K562 (cell line): Measurements from ENCODE around the gene FUCA2. TPM values are rescaled to one million over a fixed set of nuclear protein-coding genes. Genes with fewer than 3 reads are reported as not detected.

ENCODE experiments used
- ATAC-seq: fragments of 200-7000 bp; cut with Tn5 transposase; 3 replicates; pipeline ENCODE4 v1.9.1; 2020; ENCODE audit warnings: moderate library complexity
- BruUV-seq: library from RNA; stranded (reverse); fragments of 400-500 nt; replicated peaks from 2 replicates; lab custom pipeline; 2021; lab: Mats Ljungman, UMichigan
- CTCF ChIA-PET: fragments of 300-600 bp; formaldehyde crosslinking; extraction: SDS; loops from one replicate; lab custom pipeline; 2021; ENCODE audit warnings: low intra/inter-chr PET ratio; lab: Yijun Ruan, JAX
- POLR2A ChIA-PET: fragments of 300-600, 350-650 bp; sonication (Branson Sonifier 250); formaldehyde crosslinking; extraction: SDS; loops from one replicate; lab custom pipeline; 2021; ENCODE audit warnings: antibody characterized with exemption, inconsistent platforms; lab: Yijun Ruan, JAX
- DNase-seq, 4 experiments: peaks; one replicate each; pipeline versions ENCODE4 v3.0.0 to v3.0.0-alpha.2; 2011 to 2018; ENCODE audit warnings: low spot score in 3 of 4, mixed read lengths in 3 of 4; ENCODE audit errors: extremely low read depth in 1 of 4
- FAIRE-seq: peaks from 2 replicates; lab custom pipeline; 2011; peaks lifted over from hg19 to GRCh38; lab: Jason Lieb, UNC
- H2AFZ ChIP-seq: 2 replicates; pipeline ENCODE4 v1.6.0; 2011; ENCODE audit warnings: low read depth, low read length, control low read depth, inconsistent platforms
- H3K27ac ChIP-seq: fragments of 200-600 bp; 3 replicates; pipeline ENCODE4 v1.8.0; 2011; ENCODE audit warnings: low read depth, mild to moderate bottlenecking, control low read depth, inconsistent platforms, low read length, moderate library complexity, mixed read lengths; ENCODE audit errors: extremely low read depth
- H3K27me3 ChIP-seq, 2 experiments: fragments of 300-600 bp in 1 of 2; 2 replicates in 1 of 2; 3 replicates in 1 of 2; pipeline versions ENCODE4 v1.6.0 to v1.8.0; 2011; ENCODE audit warnings: inconsistent platforms in 2 of 2, low read length in 2 of 2, mild to moderate bottlenecking in 1 of 2, mixed read lengths in 1 of 2, moderate library complexity in 1 of 2; ENCODE audit not compliant: control insufficient read depth in 2 of 2, insufficient read depth in 2 of 2
- H3K36me3 ChIP-seq: fragments of 300-600 bp; 3 replicates; pipeline ENCODE4 v1.8.0; 2011; ENCODE audit warnings: mild to moderate bottlenecking, low read length, inconsistent platforms; ENCODE audit not compliant: control insufficient read depth, insufficient read depth
- H3K4me1 ChIP-seq, 2 experiments: fragments of 200-600 bp in 1 of 2; replicated peaks in 1 of 2; 2 replicates in 1 of 2; 3 replicates in 1 of 2; pipeline versions ENCODE4 v1.5.1 to v1.8.0; 2011; ENCODE audit warnings: inconsistent platforms in 2 of 2, low read length in 2 of 2, mild to moderate bottlenecking in 1 of 2, mixed read lengths in 1 of 2, moderate library complexity in 1 of 2; ENCODE audit not compliant: control insufficient read depth in 2 of 2, insufficient read depth in 2 of 2
- H3K4me2 ChIP-seq: 2 replicates; pipeline ENCODE4 v1.6.1; 2011; ENCODE audit warnings: low read length, control low read depth, inconsistent platforms, mixed read lengths; ENCODE audit not compliant: insufficient read depth
- H3K4me3 ChIP-seq: fragments of 200-600 bp; sonication (generic), shearing (Covaris generic); 2 replicates; pipeline ENCODE4 v1.5.1; 2016; ENCODE audit warnings: control low read depth, inconsistent platforms
- H3K79me2 ChIP-seq: fragments of 200-600 bp; 3 replicates; pipeline ENCODE4 v1.8.0; 2011; ENCODE audit warnings: low read length, inconsistent platforms; ENCODE audit not compliant: control insufficient read depth, insufficient read depth
- H3K9ac ChIP-seq, 2 experiments: 2 replicates each; pipeline versions ENCODE4 v1.6.0 to v1.6.1; 2011; ENCODE audit warnings: low read depth in 2 of 2, low read length in 2 of 2, control low read depth in 1 of 2, inconsistent platforms in 1 of 2, mild to moderate bottlenecking in 1 of 2, mixed read lengths in 1 of 2; ENCODE audit not compliant: insufficient read depth in 1 of 2
- H3K9me1 ChIP-seq: one replicate; pipeline ENCODE4 v1.6.0; 2011; ENCODE audit warnings: inconsistent platforms, mild to moderate bottlenecking, low read length, moderate library complexity; ENCODE audit not compliant: control insufficient read depth, insufficient read depth
- H3K9me3 ChIP-seq: replicated peaks from 2 replicates; pipeline ENCODE4 v1.5.1; 2011; ENCODE audit warnings: low read depth, low read length, inconsistent platforms; ENCODE audit not compliant: control insufficient read depth, insufficient read depth
- H4K20me1 ChIP-seq: replicated peaks from 2 replicates; pipeline ENCODE4 v1.6.1; 2011; ENCODE audit warnings: low read length, inconsistent platforms, mixed read lengths; ENCODE audit not compliant: control insufficient read depth, insufficient read depth
- CEBPG ChIP-seq, 3 experiments: fragments of 200-800 bp in 1 of 3; sonication (Bioruptor generic) in 1 of 3; sonication (generic) in 1 of 3; formaldehyde crosslinking in 1 of 3; IDR thresholded peaks in 2 of 3; conservative IDR thresholded peaks in 1 of 3; 2 replicates each; pipeline versions ENCODE4 v1.6.1 to v1.8.0; 2016 to 2022; ENCODE audit warnings: missing compliant biosample characterization in 2 of 3, missing genetic modification characterization in 2 of 3, mild to moderate bottlenecking in 1 of 3, missing genetic modification reagents in 1 of 3
- CEBPZ ChIP-seq: fragments of 150-350 bp; IDR thresholded peaks from 2 replicates; pipeline ENCODE4 v1.6.1; 2014; ENCODE audit warnings: low read depth, mild to moderate bottlenecking, low read length, borderline replicate concordance
- DPF2 ChIP-seq: fragments of 450-650 bp; IDR thresholded peaks from 2 replicates; pipeline ENCODE4 v1.6.1; 2016
- SP1 ChIP-seq: sonication (generic); formaldehyde crosslinking; IDR thresholded peaks from 2 replicates; pipeline ENCODE4 v1.8.1; 2022; ENCODE audit warnings: mild to moderate bottlenecking, missing genetic modification reagents
- ZNF766 ChIP-seq: fragments of 200-800 bp; sonication (Bioruptor generic); conservative IDR thresholded peaks from 2 replicates; pipeline ENCODE4 v1.6.1; 2016; ENCODE audit warnings: missing genetic modification characterization, missing compliant biosample characterization
- WGBS: fragments of 100-300 bp; shearing (Covaris generic); methylation state at CpG from one replicate; pipeline ENCODE4 v1.1.6; 2016; ENCODE audit warnings: low coverage, mixed read lengths; ENCODE audit not compliant: insufficient coverage; ENCODE audit errors: missing lambda C conversion rate; 5-methylcytosine and 5-hydroxymethylcytosine counted together
- in situ Hi-C: fragments of 300-500 bp; cut with MboI; formaldehyde crosslinking; loops from 4 replicates; pipeline ENCODE4 v1.15.0; 2018; ENCODE audit warnings: inconsistent platforms, mixed read lengths
- intact Hi-C: fragments of 100-400 bp; cut with micrococcal nuclease; formaldehyde crosslinking; loops from 2 replicates; pipeline ENCODE4 v1.14.2; 2022
- polyA plus RNA-seq, 8 experiments: library from polyadenylated mRNA; depleted of rRNA in 4 of 8; stranded (reverse) in 5 of 8; unstranded in 3 of 8; fragments of >200 nt; fragmentation: Nextera tagmentation in 2 of 8; fragmentation: Illumina TruSeq in 1 of 8; extraction: Ambion mirVana in 2 of 8; extraction: Trizol in 1 of 8; gene quantifications; 2 replicates each; pipeline versions ENCODE4 v1.2.1 to v1.2.3, GENCODE V29; 2011 to 2014; ENCODE audit warnings: inconsistent platforms in 1 of 8, missing spikeins in 1 of 8
- total RNA-seq, 7 experiments: library from RNA; depleted of rRNA in 6 of 7; stranded (reverse); fragments of >200 nt in 6 of 7; fragmentation: Illumina TruSeq in 2 of 7; extraction: Trizol in 2 of 7; gene quantifications; 2 replicates each; pipeline versions ENCODE4 v1.2.1 to v1.2.3, GENCODE V29; 2011 to 2021; ENCODE audit warnings: low replicate concordance in 1 of 7

FUCA2 gene
- total and polyA plus RNA-seq, 9 of the 15 experiments (the other 6 are each of a cell fraction or from before 2014, with no cell fraction given) = 20.6 to 112 (median 79.3) TPM

GRCh38 chr6:143507358-143508145, 4.0 kb downstream of the FUCA2 start (continued):
- no peak for TF ChIP-seq CEBPZ
- no peak for TF ChIP-seq DPF2
- no peak for TF ChIP-seq ZNF766 (CRISPR knock-in tag)

DNA sequence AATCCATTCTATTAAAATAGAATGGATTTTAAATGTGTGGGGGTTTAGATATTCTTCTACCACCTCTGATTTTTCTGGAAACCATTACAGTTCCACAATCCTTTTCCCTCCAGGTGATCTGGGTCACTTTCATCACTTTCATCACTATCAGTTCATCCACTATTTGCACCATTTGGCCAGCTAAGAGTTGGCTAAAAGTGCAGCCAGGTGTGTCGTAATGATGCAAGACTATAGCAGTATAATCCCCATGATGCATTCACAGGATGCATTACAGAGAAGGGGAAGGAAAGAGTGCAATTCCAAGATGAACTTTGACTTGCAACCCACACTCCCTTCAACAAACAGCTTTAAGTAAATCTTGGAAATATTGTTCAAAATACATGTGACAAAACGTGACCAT, 4.9 kb downstream of the FUCA2 start:
- H4K20me1 ChIP-seq = 0 out of 2 replicates have a peak, but pooled peaks cover 3% of the 10 kb centered on the region
- WGBS = 90% methylated on average over 2 of the region's 2 CpGs
- no peak for FAIRE-seq
- BruUV-seq = no TSS peak
- DNase-seq = no peak
- H3K27me3 ChIP-seq = no peaks in the 10 kb centered on the region
- TF ChIP-seq SP1 (CRISPR knock-in tag) = no peak
- no peak for TF ChIP-seq CEBPG (CRISPR knock-in tag; IDR thresholded peaks at IDR 0.05)
- peak in 1 of 2 experiments; percentile 38; a peak in 1 of 4 replicates for TF ChIP-seq CEBPG (tag; conservative IDR thresholded peaks at IDR 0.05 in 1 of 2, IDR thresholded peaks at IDR 0.05 in 1 of 2)
- H3K79me2 ChIP-seq = peaks cover 45% of the 10 kb centered on the region
- intact Hi-C loops = no loop called here
- ATAC-seq = no peak
- ChIA-PET POLR2A (interaction anchor here (0.6 to 0.9 kb wide), 3 partner anchors 15 to 1351 kb away, joined by 3 to 4 read pairs (median 3); no protein-coding TSS in a partner anchor), CTCF (no interaction called here)
- peaks cover 81% of the 10 kb centered on the region for H3K36me3 ChIP-seq
- no peaks in the 10 kb centered on the region for H3K9me3 ChIP-seq
- no peak overlapping the region for H3K4me3 ChIP-seq
- no peak overlapping the region for H3K9ac ChIP-seq
- no peak overlapping the region for H3K27ac ChIP-seq
- H3K4me2 ChIP-seq = no peak overlapping the region
- no peaks in the 10 kb centered on the region for H3K9me1 ChIP-seq
- no peak overlapping the region for H2AFZ ChIP-seq
- peaks cover 6% of the 10 kb centered on the region in 2 experiments; a peak in 4 of 5 replicates for H3K4me1 ChIP-seq
- in situ Hi-C loops = no loop called here
